ENCODE results near the gene ADCY6.

The ADCY6 gene

DNA sequence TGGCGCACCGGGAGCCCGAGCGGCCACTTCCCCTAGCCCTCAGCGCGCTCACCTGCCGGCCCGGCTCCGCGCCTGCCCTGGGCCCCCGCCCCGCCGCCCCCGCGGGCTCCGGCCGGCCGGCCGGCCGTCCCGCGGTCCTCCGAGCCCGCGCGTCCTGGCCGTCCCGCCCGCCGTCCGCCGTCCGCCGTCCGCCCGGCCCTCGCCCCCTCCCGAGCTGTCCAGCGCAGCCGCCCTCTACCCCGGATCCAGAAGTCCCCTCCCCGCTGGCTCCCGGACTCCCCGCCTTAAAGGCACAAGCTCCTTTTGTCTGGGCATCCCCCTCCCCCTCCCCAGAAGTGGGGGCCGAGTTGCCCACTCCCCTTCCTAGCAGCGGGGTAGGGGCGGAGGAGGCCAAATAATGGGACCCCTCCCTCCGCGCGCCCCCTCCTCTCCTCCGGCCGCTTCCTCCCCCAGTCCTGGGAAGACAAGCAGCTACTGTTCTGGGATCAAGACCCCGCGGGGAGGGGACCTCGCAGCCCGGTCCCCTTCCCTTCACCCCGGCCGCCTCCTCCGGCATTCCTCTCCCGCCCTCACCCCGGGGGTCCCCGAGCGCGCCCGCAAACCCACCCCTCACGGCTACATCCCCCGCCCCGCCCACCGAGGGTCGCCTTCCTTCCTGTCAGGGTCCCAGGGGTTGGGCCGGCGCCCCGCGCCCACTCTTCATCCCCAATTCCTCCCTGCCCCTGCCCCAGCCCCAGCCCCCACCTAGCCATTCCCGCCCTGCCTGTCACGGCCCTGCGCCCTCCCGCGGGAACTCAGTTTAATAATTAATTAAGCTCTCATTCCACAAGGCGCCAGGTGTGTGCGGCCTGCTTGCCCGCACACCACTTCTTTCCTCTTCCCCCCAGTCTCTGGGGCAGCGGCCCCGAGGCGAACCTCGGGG lies at the start of gene ADCY6:
TSS of gene ADCY6 (minus strand) at position 236 of the 922 bp plus-strand sequence. CDS start 5,655 bp downstream, outside the sequence.
- DNase-seq: no peak

DNA sequence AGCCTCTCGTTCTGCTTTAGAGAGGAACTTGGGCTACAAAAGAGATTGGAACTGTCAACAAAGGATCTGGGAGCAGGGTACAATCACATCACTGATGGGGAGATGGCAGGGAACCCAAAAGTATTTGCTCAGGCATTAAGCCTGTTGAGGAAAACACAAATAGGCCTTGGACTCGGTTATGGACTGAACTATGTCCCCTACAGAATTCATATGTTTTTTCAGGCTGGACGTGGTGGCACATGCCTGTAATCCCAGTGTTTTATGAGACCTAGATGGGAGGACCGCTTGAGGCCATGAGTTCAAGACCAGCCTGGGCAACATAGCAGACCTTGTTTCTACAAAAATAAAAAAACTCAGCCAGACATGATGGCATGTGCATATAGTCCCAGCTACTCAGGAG lies 49.2 kb upstream of the ADCY6 start:
- DNase-seq: no peak

DNA sequence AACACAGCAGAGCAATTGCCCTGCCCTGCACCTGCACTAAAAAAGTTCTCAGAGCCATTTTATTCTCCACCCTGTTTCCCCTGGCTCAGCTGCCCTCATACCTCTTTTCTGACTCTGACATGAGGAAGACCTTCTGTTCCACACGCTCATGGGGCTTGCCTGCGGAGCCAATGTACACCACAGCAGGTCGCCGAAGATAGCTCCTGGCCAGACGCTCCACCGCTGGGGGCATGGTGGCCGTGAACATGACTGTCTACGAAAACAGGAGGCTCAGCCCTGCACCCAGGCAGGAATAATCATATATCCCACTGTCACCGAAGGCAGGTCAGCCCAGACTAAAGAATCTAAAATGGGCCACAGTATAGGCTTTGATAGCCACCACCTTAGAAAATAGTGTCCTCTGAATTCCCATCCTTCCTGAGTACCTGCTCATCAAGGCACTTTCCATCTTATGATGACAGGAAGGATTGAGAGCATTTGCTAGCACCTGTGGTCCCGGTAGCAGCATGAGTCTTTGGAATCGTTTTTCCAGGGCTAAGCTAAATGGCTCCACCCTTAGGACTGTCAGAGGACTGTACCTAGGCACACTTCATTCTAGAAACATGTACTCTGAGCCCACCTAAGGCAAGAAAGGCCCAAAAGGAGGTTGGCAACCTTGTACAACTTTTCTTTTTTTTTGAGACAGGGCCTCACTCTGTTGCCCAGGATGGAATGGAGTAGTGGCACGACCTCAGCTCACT lies 43.6 kb upstream of the ADCY6 start:
- DNase-seq: no peak

DNA sequence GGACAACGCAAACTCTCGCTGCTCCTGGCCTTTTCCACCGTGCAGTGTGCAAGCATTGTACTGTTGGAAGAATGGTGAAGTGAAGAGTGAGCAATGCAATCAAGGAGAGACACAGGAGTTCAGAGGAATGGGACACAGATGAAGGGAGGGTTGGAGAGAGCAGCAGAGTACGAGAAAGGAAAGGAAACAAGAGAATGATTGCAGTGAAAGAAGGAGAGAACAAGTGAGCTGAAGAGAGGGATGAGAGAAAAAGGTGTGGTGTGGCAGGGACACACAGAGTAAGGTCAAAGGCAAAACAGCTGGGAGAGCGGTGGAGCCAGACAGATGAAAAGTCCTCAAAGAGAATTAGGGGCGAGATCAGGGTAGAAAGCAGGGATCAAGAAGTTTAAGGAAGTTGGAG lies 42.4 kb upstream of the ADCY6 start:
- DNase-seq: no peak

DNA sequence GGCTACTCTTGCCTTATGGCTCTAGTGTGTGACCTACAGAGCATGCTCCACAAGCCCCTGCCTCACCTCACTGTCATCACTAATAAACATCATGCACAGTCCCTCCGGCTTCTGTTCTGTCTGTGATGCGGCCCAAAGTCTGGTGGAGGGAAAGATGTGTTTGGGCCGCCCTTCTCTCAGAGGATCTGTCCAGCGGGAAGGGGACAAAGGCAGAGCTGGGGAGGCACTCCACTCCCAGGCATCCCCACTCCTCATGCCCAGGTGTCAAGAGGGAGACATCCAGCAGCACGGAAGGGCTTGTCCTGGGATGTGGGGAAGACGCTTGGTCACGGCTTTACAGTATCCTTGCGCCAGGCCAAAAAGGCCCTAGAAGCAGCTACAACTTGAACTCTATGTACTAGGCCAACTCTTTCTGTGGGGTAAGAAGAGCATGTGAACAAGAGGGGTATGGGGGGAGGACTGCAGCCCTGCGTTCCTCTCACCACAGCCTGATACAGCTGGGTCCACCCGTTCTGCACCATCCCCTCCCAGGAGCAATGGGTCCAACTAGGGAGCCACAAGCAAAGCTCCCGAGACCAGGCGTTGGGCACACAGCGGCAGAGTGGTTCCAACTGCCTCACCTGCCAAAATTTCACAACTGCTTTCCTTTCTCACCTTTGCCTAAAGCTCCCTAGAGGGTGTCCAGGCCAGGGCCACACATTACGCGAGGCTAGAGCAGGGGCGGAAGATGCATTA lies 40.1 kb upstream of the ADCY6 start:
- DNase-seq: no peak

DNA sequence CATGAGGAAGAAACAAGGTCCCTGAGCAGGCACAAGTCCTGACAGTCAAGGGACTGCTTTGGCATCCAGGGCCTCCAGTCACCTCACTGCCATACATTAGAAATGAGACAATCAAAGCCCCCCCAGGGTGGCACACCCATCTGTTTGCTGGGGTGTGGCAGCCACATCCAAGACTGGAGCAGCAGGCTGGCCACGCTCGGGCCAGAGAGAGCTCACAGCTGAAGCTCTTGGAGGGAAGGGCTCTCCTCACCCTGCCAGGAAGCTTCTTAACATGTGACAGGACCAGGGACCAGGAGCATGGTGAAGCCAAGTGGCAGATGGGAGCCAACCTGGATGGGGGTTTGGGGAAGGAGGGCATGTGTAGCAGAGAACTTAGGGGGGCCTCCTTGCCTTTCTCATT lies 39.4 kb upstream of the ADCY6 start:
- DNase-seq: no peak

DNA sequence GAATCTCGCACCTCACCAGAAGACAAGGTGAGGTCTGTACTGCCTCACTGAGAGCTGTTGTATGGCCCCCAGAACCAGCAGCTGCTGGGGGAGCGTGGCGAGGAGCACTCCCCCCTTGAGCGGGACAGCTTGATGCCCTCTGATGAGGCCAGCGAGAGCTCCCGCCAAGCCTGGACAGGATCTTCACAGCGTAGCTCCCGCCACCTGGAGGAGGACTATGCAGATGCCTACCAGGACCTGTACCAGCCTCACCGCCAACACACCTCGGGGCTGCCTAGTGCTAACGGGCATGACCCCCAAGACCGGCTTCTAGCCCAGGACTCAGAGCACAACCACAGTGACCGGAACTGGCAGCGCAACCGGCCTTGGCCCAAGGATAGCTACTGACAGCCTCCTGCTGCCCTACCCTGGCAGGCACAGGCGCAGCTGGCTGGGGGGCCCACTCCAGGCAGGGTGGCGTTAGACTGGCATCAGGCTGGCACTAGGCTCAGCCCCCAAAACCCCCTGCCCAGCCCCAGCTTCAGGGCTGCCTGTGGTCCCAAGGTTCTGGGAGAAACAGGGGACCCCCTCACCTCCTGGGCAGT lies 38.7 kb upstream of the ADCY6 start:
- no peak for DNase-seq

DNA sequence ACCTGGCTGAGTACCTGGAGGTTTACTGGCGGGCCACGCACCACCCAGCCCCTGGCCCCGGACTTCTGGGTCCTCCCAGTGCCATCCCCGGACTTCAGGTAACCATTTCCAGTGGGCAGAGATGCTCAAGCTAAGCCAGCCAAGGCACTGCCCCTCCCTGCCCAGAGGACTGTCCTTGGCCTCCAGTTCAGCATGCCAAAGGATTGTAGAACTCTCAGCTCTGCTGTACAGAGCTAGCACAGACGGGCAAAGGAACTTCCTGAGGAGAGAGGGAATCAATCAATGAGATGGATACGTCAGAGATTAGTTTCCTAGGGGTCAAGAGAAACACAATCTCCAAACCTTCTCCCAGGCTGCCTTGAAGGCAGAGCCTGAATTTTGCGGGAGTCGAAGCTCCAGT lies 38.1 kb upstream of the ADCY6 start:
- DNase-seq: no peak

DNA sequence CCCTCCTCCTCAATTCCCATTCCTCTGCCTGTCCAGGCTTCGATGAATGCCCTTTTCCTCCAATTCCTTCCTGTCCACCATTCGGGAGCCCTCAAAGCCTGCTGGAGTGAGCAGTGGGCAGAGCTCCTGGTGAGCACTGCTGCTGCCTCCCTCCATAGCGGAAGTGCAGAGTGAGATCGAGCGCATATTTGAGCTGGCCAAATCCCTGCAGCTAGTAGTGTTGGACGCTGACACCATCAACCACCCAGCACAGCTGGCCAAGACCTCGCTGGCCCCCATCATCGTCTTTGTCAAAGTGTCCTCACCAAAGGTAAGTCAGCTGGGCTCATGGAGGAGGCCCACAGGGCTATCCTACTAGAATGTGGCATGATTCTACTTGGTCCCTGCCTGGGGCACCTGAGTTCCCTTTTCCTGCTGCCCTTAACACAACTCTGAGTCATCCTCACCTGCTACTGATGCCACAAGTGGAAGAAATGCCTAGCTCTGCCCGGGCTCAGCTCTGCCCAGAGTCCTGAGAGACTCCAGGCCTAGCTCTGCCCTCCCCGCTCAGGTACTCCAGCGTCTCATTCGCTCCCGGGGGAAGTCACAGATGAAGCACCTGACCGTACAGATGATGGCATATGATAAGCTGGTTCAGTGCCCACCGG lies 37.4 kb upstream of the ADCY6 start:
- no peak for DNase-seq

DNA sequence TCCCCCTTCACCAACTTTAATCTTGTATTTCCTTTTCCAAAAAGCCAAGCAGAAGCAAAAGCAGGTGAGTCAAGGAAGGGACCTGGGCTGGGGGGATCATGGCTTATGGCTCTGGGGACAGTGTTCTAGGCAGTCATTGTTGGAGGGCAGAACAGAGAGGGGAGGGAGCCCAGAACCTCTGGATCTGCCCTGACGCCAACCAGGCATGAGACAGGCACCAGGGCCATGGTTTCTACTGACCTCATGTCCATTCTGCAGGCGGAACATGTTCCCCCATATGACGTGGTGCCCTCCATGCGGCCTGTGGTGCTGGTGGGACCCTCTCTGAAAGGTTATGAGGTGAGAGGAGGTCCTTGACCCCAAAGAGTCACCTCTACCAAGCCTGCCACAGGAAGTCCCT lies 36.0 kb upstream of the ADCY6 start:
- no peak for DNase-seq

DNA sequence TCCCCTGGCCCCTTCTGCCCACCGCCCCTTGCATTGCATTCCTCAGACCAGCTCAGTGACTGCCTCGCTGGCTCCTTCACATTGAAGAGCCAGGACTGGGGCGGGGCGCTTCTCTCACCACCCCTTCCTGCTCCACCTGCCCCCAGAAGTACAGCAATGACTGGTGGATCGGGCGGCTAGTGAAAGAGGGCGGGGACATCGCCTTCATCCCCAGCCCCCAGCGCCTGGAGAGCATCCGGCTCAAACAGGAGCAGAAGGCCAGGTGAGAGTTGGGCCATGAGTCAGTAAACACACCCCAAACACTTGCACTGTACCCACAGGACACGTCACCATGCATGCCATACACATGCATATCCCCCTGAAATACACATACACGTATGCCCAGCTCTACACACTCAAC lies 35.2 kb upstream of the ADCY6 start:
- no peak for DNase-seq

DNA sequence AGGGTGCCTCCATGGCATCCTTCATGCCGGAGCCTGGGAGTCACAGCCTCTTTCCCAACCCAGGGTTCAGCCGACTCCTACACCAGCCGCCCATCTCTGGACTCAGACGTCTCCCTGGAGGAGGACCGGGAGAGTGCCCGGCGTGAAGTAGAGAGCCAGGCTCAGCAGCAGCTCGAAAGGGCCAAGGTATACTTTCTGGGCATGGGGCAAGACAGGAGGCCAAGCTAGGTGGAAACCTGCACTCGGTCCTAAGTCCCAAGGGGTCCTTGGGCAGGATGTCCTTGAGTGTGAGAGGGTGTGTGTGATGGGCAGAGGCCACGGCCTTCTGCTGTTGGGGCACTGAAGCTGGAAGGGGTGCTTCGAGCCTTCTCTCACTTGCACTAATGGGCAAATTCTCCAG lies 34.4 kb upstream of the ADCY6 start:
- DNase-seq: no peak

DNA sequence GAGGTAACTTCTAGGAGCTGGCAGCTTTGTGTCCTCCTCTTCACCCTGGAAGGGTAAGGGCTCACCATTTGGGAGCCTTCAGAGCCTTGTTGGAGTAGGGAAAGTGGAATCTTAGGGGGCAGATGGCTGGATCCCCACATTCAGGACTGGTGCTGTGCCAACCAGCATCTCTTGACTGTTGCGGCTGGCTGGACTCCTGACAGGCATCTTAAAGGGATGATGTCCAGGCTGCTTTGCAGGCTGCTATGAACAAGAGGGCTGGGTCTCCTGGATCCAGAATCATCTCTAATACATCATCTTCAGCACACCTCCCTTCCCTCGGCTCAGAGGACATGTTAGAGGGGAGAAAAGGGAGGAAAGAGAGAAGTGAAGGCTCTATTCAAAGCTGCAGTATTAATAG lies 33.8 kb upstream of the ADCY6 start:
- no peak for DNase-seq

DNA sequence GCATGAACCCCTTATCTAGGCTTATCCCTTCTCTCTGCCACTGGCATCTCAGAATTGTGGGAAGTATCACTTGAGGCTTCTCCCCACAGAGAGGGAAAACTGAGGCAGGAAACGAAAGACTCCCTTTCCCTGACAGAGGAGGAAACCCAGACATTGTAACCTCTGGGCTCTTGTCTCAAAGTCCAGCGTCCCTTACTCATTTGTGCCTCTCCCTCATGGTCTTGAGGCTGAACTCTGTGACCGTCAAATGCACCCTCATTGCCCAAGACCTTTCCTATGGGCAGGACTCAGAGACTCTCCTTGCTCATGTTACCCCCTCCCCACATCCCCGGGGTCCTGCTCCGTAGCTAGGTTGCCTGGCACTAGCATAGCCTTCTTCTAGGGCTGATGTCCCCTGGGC lies 33.2 kb upstream of the ADCY6 start:
- no peak for DNase-seq

DNA sequence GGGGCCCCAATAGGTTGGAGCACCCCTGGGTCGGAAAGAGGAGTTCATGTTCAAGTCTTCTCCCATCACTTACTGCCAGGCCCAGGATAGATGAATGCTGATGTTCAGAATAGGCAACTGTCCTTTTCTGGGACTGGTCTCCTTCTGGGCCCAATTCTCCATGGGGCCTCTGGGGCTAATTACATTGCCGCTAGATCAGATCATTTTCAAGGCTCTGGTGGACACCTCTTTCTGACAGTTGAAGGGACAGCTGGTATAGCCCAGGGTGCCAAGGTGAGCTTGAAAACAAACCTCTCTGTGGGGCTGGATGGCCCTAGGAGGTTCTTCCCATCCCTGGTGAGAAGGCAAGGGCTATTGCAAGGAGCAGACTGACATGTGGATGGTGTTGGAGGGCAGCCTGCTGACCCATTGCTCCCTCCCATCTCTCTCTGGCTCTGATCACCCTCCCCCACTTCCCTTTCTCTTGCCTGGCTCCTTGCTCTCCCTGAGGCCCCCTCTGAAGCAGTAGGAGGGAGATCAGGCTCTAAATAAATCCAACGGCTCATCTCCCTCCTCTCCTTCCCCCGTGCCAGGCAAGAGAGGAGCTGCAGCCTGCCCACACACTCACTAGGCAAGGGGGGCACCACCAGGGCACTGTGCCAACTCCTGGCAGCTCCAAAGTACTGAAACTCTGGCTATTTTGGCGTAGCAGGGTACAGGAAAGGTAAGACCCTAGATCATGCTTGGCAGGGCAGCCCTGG lies 31.3 kb upstream of the ADCY6 start:
- DNase-seq: no peak

DNA sequence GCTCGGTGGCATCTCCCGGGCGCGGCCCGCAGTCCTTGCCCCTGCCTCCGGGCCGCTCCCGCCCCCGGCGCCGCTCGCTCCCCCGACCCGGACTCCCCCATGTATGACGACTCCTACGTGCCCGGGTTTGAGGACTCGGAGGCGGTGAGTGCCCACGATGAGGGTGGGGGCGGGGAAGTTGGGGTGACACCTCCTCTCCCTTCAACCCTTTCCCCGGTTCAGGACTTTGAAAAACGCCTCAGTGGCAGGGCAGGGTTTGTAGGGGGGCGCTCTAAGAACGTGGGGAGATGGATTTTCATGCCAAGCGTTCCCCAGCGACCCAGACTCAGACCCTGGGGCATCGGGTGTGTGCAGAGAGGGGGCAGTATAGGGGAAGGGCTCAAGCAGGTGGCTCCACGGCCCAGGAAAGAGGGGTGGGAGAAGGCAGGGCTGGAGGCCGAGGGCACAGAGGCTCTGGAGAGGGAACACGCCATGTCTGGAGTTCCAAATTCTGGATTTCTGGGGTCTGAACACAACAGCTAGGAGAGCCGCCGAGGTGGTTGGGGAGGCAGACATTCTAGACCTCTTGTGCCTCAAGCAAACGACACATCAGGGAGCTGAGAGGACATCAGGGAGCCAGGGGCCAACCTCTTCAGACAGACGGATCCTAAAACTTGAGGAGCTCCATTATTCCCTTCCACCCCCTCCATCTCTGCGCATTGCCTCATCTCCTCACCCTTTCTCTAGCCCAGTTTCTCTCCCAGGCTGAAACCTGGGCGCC lies 30.1 kb upstream of the ADCY6 start:
- DNase-seq: peak in 1 of 4 experiments; percentile 24

DNA sequence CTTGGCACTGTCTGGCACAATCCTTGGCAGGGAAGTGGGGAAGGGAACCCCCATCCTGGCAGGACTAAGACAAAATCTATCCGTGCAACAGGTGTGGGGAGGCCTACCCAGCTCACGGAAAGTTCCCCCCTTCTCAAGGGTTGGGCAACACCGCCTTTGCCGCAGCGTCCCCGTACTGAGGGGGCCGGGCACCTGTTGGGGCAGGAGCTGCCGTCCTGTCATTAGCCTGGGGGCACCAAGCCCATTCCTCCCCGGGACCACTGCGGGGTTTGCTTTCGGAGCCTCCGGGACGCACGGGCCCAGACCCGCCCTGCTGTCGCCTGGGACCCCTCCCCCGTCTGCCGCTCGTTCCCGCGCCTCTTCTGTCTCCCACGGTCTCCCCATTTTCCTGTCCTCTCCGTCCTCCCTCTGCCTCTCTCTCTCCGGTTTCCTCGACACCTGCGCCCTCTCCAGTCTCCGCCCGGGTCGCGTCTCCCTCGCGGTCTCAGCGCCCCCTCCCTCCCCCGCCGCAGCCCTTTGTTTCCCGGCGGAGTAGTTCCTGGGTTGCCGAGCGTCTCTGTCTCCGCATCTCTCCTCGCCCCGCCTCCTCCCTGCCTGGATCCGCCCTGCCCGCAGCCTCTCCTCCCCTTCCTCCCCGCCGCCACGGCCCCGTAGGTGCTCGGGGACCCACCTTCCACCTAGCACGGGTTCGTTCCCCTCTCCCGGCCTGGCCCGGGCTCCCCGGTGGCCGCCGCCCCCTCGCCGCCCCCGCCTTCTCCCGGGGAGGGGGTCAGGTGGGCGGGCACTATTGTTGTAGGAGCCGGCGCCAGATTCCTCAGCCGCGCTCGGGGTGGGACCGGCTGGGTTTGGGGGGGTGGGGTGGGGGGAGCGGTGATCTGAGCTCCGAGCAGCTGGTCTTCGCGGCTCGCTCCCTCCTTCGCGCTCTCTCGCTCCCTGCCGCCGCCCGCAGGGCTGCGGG lies 29.3 kb upstream of the ADCY6 start, which contains the start of gene CACNB3:
TSS of gene CACNB3 (plus strand) at position 624 of the 958 bp plus-strand sequence. CDS start 434 bp downstream, outside the sequence.
- DNase-seq: peak in 3 of 4 experiments; percentile 43 to 69 (median 51)

DNA sequence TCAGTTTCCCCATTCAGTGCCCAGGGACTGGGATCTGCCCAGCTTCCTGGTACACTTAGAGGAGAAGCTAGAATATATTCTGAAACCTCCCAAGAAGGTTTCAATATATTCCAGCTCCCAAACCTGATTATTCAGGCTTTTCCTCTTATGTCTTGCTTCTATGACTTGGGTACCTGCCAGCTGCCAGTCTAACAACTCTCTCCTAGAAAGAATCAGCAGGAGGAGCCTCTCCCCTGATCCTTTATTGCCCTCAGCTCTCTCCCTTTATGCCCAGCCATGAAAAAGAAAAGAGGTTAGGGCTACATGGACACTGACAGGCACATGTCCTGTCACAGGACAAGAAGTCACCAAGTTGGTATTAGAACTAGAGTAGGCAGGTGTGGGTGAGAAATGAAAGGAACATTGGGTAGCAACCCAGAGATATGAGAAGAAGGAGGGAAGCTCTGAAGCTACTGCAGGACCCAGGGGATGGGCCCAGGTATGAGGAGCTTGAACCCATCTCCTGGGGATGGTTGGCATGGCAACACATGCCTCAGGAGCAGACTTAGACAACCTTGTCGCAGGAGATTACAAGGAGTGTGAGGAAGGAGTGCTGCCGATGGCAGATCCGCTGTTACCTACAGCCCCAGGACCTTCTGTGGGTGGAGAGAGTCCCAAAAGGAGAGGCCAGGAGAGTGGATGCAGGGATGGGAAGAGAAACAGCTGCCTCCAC lies 27.4 kb upstream of the ADCY6 start:
- DNase-seq: no peak

Measured in activated naive CD4-positive, alpha-beta T cell (primary cell).